ENCODE measurements around the gene PJVK.

Gene PJVK

DNA sequence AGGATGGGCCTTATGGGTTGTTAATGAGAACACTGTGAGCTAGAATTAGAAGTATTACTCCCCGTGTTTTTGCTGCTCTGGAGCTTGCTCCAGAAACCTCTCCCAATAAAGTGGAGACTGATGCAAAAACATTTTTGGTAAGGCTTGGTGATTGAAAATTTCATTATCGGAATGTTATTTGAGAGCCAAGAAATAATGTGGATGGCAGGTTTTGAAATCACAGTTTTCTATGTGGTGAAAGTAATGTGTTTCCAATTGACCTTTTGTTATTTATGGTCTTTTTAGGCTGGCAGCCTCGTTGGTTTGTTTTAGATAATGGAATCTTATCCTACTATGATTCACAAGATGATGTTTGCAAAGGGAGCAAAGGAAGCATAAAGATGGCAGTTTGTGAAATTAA is 34.2 kb downstream of the PJVK start:
- H3K9me3 ChIP-seq (ENCODE audit: severe bottlenecking) = no peaks in the 10 kb centered on the region
- no peaks in the 10 kb centered on the region for H3K27me3 ChIP-seq (ENCODE audit: insufficient read depth, low read depth, severe bottlenecking)
- H3K36me3 ChIP-seq = peaks cover 12% of the 10 kb centered on the region
- no peak for DNase-seq
- no peak overlapping the region for H3K4me3 ChIP-seq (ENCODE audit: low read depth, low read length)
- H3K27ac ChIP-seq = no peak overlapping the region
- TF ChIP-seq, protein P1, sequence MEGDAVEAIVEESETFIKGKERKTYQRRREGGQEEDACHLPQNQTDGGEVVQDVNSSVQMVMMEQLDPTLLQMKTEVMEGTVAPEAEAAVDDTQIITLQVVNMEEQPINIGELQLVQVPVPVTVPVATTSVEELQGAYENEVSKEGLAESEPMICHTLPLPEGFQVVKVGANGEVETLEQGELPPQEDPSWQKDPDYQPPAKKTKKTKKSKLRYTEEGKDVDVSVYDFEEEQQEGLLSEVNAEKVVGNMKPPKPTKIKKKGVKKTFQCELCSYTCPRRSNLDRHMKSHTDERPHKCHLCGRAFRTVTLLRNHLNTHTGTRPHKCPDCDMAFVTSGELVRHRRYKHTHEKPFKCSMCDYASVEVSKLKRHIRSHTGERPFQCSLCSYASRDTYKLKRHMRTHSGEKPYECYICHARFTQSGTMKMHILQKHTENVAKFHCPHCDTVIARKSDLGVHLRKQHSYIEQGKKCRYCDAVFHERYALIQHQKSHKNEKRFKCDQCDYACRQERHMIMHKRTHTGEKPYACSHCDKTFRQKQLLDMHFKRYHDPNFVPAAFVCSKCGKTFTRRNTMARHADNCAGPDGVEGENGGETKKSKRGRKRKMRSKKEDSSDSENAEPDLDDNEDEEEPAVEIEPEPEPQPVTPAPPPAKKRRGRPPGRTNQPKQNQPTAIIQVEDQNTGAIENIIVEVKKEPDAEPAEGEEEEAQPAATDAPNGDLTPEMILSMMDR (IDR thresholded peaks at IDR 0.05; ENCODE audit: low read depth, low read length) = no peak

- no peak overlapping the region for H3K4me3 ChIP-seq (ENCODE audit: low read depth, low read length)
- H3K27me3 ChIP-seq (ENCODE audit: insufficient read depth, low read depth, severe bottlenecking) = no peaks in the 10 kb centered on the region
- H3K36me3 ChIP-seq = peaks cover 48% of the 10 kb centered on the region
- TF ChIP-seq, protein P1 (IDR thresholded peaks at IDR 0.05; ENCODE audit: low read depth, low read length) = no peak
- H3K27ac ChIP-seq = no peak overlapping the region
- no peak for DNase-seq
- no peaks in the 10 kb centered on the region for H3K9me3 ChIP-seq (ENCODE audit: severe bottlenecking)
Measured at GRCh38 chr2:178491612-178492011, 40.4 kb downstream of the PJVK start.

DNA sequence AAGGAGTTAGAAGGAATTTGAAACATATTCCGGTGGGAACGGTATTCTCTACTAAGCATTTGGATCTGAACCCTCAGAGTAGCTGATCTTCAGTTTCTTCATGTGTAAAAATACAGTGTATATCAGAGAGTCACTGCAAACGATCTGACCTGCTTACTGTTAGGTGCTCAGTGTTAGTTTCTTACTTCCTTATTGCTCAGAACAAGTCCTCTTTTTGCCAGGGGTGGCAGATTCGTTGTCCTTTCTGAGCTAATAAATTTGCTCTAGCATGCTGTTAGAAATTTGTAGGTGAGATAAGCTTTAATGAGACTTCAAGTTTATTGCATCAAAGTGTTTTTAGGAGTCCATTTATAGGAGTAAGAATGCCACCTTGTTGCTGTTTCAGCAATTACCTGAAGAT is 44.9 kb downstream of the PJVK start:
- DNase-seq = no peak
- TF ChIP-seq, protein P1 (IDR thresholded peaks at IDR 0.05; ENCODE audit: low read depth, low read length) = no peak
- Histone ChIP-seq H3K27ac (no peak overlapping the region), H3K27me3 (ENCODE audit: insufficient read depth, low read depth, severe bottlenecking) (no peaks in the 10 kb centered on the region), H3K36me3 (peaks cover 68% of the 10 kb centered on the region), H3K9me3 (ENCODE audit: severe bottlenecking) (no peaks in the 10 kb centered on the region), H3K4me3 (ENCODE audit: low read depth, low read length) (no peak overlapping the region)

- DNase-seq = no peak
- peaks cover 74% of the 10 kb centered on the region for H3K36me3 ChIP-seq
- no peaks in the 10 kb centered on the region for H3K9me3 ChIP-seq (ENCODE audit: severe bottlenecking)
- H3K27me3 ChIP-seq (ENCODE audit: insufficient read depth, low read depth, severe bottlenecking) = no peaks in the 10 kb centered on the region
- no peak overlapping the region for H3K27ac ChIP-seq
- H3K4me3 ChIP-seq (ENCODE audit: low read depth, low read length) = no peak overlapping the region
- TF ChIP-seq, protein P1 (IDR thresholded peaks at IDR 0.05; ENCODE audit: low read depth, low read length) = no peak
Measured at GRCh38 chr2:178498137-178498536, 47.0 kb downstream of the PJVK start.

GRCh38 chr2:178499640-178500039 is 48.5 kb downstream of the PJVK start:
- Histone ChIP-seq H3K27me3 (ENCODE audit: insufficient read depth, low read depth, severe bottlenecking) (no peaks in the 10 kb centered on the region), H3K4me3 (ENCODE audit: low read depth, low read length) (no peak overlapping the region), H3K9me3 (ENCODE audit: severe bottlenecking) (no peaks in the 10 kb centered on the region), H3K36me3 (peaks cover 66% of the 10 kb centered on the region), H3K27ac (no peak overlapping the region)
- no peak for DNase-seq
- TF ChIP-seq, protein P1 (IDR thresholded peaks at IDR 0.05; ENCODE audit: low read depth, low read length) = no peak

DNA sequence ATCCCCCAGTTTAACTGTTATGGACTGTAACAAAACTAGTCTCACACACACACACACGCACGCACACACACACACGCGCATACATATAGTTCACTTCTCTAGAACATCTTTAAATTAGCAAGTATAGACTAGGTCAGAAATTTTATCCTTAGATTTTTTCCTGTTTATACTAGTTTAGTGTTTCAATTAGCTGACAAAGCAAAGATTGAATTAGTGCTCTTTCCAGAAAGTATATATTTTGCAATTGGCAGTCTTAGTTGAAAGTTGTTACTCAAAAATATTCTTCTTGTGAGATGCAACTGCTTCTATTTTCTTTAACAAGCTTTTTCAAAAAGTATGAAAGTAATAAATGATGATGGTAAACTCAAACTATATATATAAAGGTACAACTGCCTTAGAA is 51.6 kb downstream of the PJVK start:
- Histone ChIP-seq H3K4me3 (ENCODE audit: low read depth, low read length) (no peak overlapping the region), H3K36me3 (peaks cover 54% of the 10 kb centered on the region), H3K27ac (no peak overlapping the region), H3K9me3 (ENCODE audit: severe bottlenecking) (no peaks in the 10 kb centered on the region), H3K27me3 (ENCODE audit: insufficient read depth, low read depth, severe bottlenecking) (no peaks in the 10 kb centered on the region)
- DNase-seq = no peak
- TF ChIP-seq, protein P1 (IDR thresholded peaks at IDR 0.05; ENCODE audit: low read depth, low read length) = no peak

Measured in WERI-Rb-1 (cell line).